H9 (cell line): ENCODE results near the gene TMOD4. TPM values are rescaled to one million over a fixed set of nuclear protein-coding genes. Genes with fewer than 3 reads are reported as not detected.

Source experiments
- DNase-seq: peaks from one replicate; pipeline ENCODE4 v3.0.0-alpha.2; 2017
- H2AFZ ChIP-seq: one replicate; pipeline ENCODE4 v1.6.1; 2013; ENCODE audit warnings: mild to moderate bottlenecking, low read length, control low read depth, moderate library complexity
- H2AK5ac ChIP-seq: 2 replicates; pipeline ENCODE4 v1.6.1; 2013; ENCODE audit warnings: low read length, control low read depth, mixed read lengths; ENCODE audit not compliant: insufficient read length
- H2BK120ac ChIP-seq: one replicate; pipeline ENCODE4 v1.6.1; 2013; ENCODE audit warnings: low read depth, mild to moderate bottlenecking, low read length, control low read depth, inconsistent platforms; ENCODE audit not compliant: poor library complexity, severe bottlenecking
- H2BK12ac ChIP-seq: 2 replicates; pipeline ENCODE4 v1.6.1; 2013; ENCODE audit warnings: low read length, control low read depth, mixed read lengths, low read depth; ENCODE audit not compliant: insufficient read length
- H2BK15ac ChIP-seq: 2 replicates; pipeline ENCODE4 v1.6.1; 2013; ENCODE audit warnings: low read depth, low read length, control low read depth
- H2BK20ac ChIP-seq: one replicate; pipeline ENCODE4 v1.6.1; 2013; ENCODE audit warnings: low read depth, mild to moderate bottlenecking, low read length, control low read depth, inconsistent platforms; ENCODE audit not compliant: poor library complexity, severe bottlenecking
- H2BK5ac ChIP-seq: 2 replicates; pipeline ENCODE4 v1.6.1; 2013; ENCODE audit warnings: low read length, control low read depth, mixed read lengths; ENCODE audit not compliant: insufficient read length
- H3K14ac ChIP-seq: 2 replicates; pipeline ENCODE4 v1.6.1; 2013; ENCODE audit warnings: low read length, control low read depth; ENCODE audit not compliant: insufficient read depth
- H3K18ac ChIP-seq: 2 replicates; pipeline ENCODE4 v1.6.1; 2013; ENCODE audit warnings: low read depth, mild to moderate bottlenecking, mixed read lengths, low read length, control low read depth; ENCODE audit not compliant: insufficient read length
- H3K23ac ChIP-seq: 2 replicates; pipeline ENCODE4 v1.6.1; 2013; ENCODE audit warnings: low read length, control low read depth, mixed read lengths, low read depth; ENCODE audit not compliant: insufficient read length
- H3K23me2 ChIP-seq: 2 replicates; pipeline ENCODE4 v1.6.1; 2013; ENCODE audit warnings: low read depth, mild to moderate bottlenecking, mixed read lengths, low read length, control low read depth; ENCODE audit not compliant: insufficient read length, poor library complexity, severe bottlenecking
- H3K27ac ChIP-seq: 2 replicates; pipeline ENCODE4 v1.5.1; 2013; ENCODE audit warnings: low read length, control low read depth, mixed read lengths, low read depth; ENCODE audit not compliant: insufficient read length
- H3K27me3 ChIP-seq: 2 replicates; pipeline ENCODE4 v1.6.1; 2013; ENCODE audit warnings: low read length, control low read depth, inconsistent platforms; ENCODE audit not compliant: insufficient read depth
- H3K4ac ChIP-seq: 2 replicates; pipeline ENCODE4 v1.6.1; 2013; ENCODE audit warnings: low read depth, mild to moderate bottlenecking, control low read depth, inconsistent platforms, low read length, moderate library complexity
- H3K4me1 ChIP-seq: 2 replicates; pipeline ENCODE4 v1.6.1; 2013; ENCODE audit warnings: low read length, control low read depth, inconsistent platforms; ENCODE audit not compliant: insufficient read depth
- H3K4me2 ChIP-seq: 2 replicates; pipeline ENCODE4 v1.6.1; 2013; ENCODE audit warnings: low read length, control low read depth, mixed read lengths; ENCODE audit not compliant: insufficient read length, insufficient read depth
- H3K56ac ChIP-seq: 2 replicates; pipeline ENCODE4 v1.6.1; 2013; ENCODE audit warnings: low read depth, mild to moderate bottlenecking, mixed read lengths, low read length, control low read depth; ENCODE audit not compliant: insufficient read length
- H3K79me1 ChIP-seq: 2 replicates; pipeline ENCODE4 v1.6.1; 2013; ENCODE audit warnings: low read depth, mild to moderate bottlenecking, moderate library complexity, low read length, control low read depth, inconsistent platforms; ENCODE audit not compliant: insufficient read depth, poor library complexity, severe bottlenecking
- H3K79me2 ChIP-seq: 2 replicates; pipeline ENCODE4 v1.6.1; 2013; ENCODE audit warnings: low read length, control low read depth, inconsistent platforms; ENCODE audit not compliant: insufficient read depth
- H3K9ac ChIP-seq: 2 replicates; pipeline ENCODE4 v1.6.1; 2013; ENCODE audit warnings: low read length, control low read depth, mixed read lengths; ENCODE audit not compliant: insufficient read length; ENCODE audit errors: extremely low read depth
- H3K9me3 ChIP-seq: one replicate; pipeline ENCODE4 v1.6.1; 2013; ENCODE audit warnings: low read depth, low read length, inconsistent platforms; ENCODE audit not compliant: control insufficient read depth
- H3T11ph ChIP-seq: one replicate; pipeline ENCODE4 v1.6.1; 2013; ENCODE audit warnings: mild to moderate bottlenecking, low read length, control low read depth, inconsistent platforms
- H4K20me1 ChIP-seq: one replicate; pipeline ENCODE4 v1.6.1; 2013; ENCODE audit not compliant: control insufficient read depth, insufficient read length, insufficient read depth
- H4K5ac ChIP-seq: 2 replicates; pipeline ENCODE4 v1.6.1; 2013; ENCODE audit warnings: low read depth, mild to moderate bottlenecking, mixed read lengths, low read length, control low read depth; ENCODE audit not compliant: insufficient read length
- H4K8ac ChIP-seq: replicated peaks from 2 replicates; pipeline ENCODE4 v1.6.1; 2013; ENCODE audit warnings: low read length, control low read depth, mixed read lengths, low read depth; ENCODE audit not compliant: insufficient read length
- H4K91ac ChIP-seq: 2 replicates; pipeline ENCODE4 v1.6.1; 2013; ENCODE audit warnings: low read depth, mild to moderate bottlenecking, moderate library complexity, mixed read lengths, low read length, control low read depth; ENCODE audit not compliant: insufficient read length
- H3K27ac Mint-ChIP-seq, 3 experiments: 2 replicates in 2 of 3; 3 replicates in 1 of 3; pipeline ENCODE4 v1.8.0; 2020 to 2021; ENCODE audit warnings: mixed read lengths in 3 of 3, mild to moderate bottlenecking in 1 of 3, moderate library complexity in 1 of 3
- H3K27me3 Mint-ChIP-seq: 2 replicates; pipeline ENCODE4 v1.8.0; 2021; ENCODE audit warnings: low read depth, mild to moderate bottlenecking, moderate library complexity, mixed read lengths
- H3K36me3 Mint-ChIP-seq, 3 experiments: 2 replicates in 2 of 3; 3 replicates in 1 of 3; pipeline ENCODE4 v1.8.0; 2020 to 2021; ENCODE audit warnings: low read depth in 3 of 3, mixed read lengths in 3 of 3; ENCODE audit not compliant: insufficient read depth in 1 of 3
- H3K4me1 Mint-ChIP-seq, 2 experiments: 2 replicates each; pipeline ENCODE4 v1.8.0; 2020; ENCODE audit warnings: mixed read lengths in 2 of 2
- H3K4me3 Mint-ChIP-seq, 2 experiments: 2 replicates in 1 of 2; 3 replicates in 1 of 2; pipeline ENCODE4 v1.8.0; 2020 to 2021; ENCODE audit warnings: mild to moderate bottlenecking in 2 of 2, mixed read lengths in 2 of 2, moderate library complexity in 1 of 2
- H3K9me3 Mint-ChIP-seq, 2 experiments: 2 replicates in 1 of 2; 3 replicates in 1 of 2; pipeline ENCODE4 v1.8.0; 2020; ENCODE audit warnings: mild to moderate bottlenecking in 2 of 2, mixed read lengths in 2 of 2, moderate library complexity in 1 of 2
- CTCF ChIP-seq: fragments of 200-600 bp; sonication (generic); conservative IDR thresholded peaks from 3 replicates; pipeline ENCODE4 v1.8.0; 2021; ENCODE audit warnings: antibody characterized with exemption, mild to moderate bottlenecking
- WGBS: extraction: QIAGEN DNeasy Blood & Tissue Kit; methylation state at CpG from one replicate; pipeline ENCODE4 v1.1.7; 2013; ENCODE audit warnings: missing lambda C conversion rate, low lambda C conversion rate, mixed read lengths; ENCODE audit not compliant: insufficient read length; ENCODE audit errors: extremely low coverage; 5-methylcytosine and 5-hydroxymethylcytosine counted together
- total RNA-seq: library from RNA; stranded (reverse); gene quantifications from 2 replicates; pipeline ENCODE4 v1.2.1, GENCODE V29; 2021

Gene TMOD4
- total RNA-seq, 1 experiment from 2014 or later: 0.42 TPM

GRCh38 chr1:151176514-151177045 is 799 bp upstream of the TMOD4 start:
- no peak overlapping the region for H3T11ph ChIP-seq
- H4K5ac ChIP-seq: no peak overlapping the region
- Mint-ChIP-seq H3K27me3 (no peaks in the 10 kb centered on the region), H3K4me3 (no peak overlapping the region; a peak in 1 of 5 replicates), H3K27ac (peak overlapping the region in 2 of 3 experiments; percentile 26 to 35; a peak in 2 of 7 replicates), H3K36me3 (peaks cover 40 to 69% (median 61%) of the 10 kb centered on the region in 3 experiments; a peak in 6 of 7 replicates), H3K9me3 (no peaks in the 10 kb centered on the region), H3K4me1 (no peaks in the 10 kb centered on the region)
- no peak overlapping the region for H2BK5ac ChIP-seq
- DNase-seq: no peak
- H3K56ac ChIP-seq: no peak overlapping the region
- no peak for TF ChIP-seq CTCF
- H3K4me2 ChIP-seq: no peak overlapping the region
- no peak overlapping the region for H3K4ac ChIP-seq
- no peaks in the 10 kb centered on the region for H4K20me1 ChIP-seq
- H2AFZ ChIP-seq: no peak overlapping the region
- no peak overlapping the region for H3K18ac ChIP-seq
- H3K14ac ChIP-seq: no peak overlapping the region
- WGBS: no CpG with 5 or more reads among the region's 17 CpGs
- no peaks in the 10 kb centered on the region for H3K79me1 ChIP-seq
- no peaks in the 10 kb centered on the region for H3K27me3 ChIP-seq
- no peak overlapping the region for H4K8ac ChIP-seq
- no peak overlapping the region for H2BK20ac ChIP-seq
- no peak overlapping the region for H4K91ac ChIP-seq
- H2BK12ac ChIP-seq: no peak overlapping the region
- H3K23ac ChIP-seq: no peak overlapping the region
- no peaks in the 10 kb centered on the region for H3K9me3 ChIP-seq
- H3K23me2 ChIP-seq: no peaks in the 10 kb centered on the region
- H3K27ac ChIP-seq: no peak overlapping the region
- no peak overlapping the region for H2BK15ac ChIP-seq
- H2BK120ac ChIP-seq: no peak overlapping the region
- no peaks in the 10 kb centered on the region for H3K4me1 ChIP-seq
- no peak overlapping the region for H3K9ac ChIP-seq
- no peaks in the 10 kb centered on the region for H3K79me2 ChIP-seq
- H2AK5ac ChIP-seq: no peak overlapping the region
